Body of pancreas (tissue), 4 donors: ENCODE measurements around the gene NUDT16.

ENCODE experiments used
- CTCF ChIP-seq, 7 experiments: fragments of 450-650 bp in 4 of 7; fragments of 200-600 bp in 3 of 7; sonication (generic) in 3 of 7; IDR thresholded peaks; one replicate each; pipeline ENCODE4 v1.5.1; 2016 to 2019; ENCODE audit warnings: antibody characterized with exemption in 7 of 7
- POLR2A ChIP-seq, 3 donors: fragments of 450-650 bp; IDR thresholded peaks; one replicate each; pipeline ENCODE4 v1.6.1; 2016; ENCODE audit warnings: antibody characterized with exemption in 3 of 3, mild to moderate bottlenecking in 2 of 3

GRCh38 chr3:131386429-131387165 is 5.0 kb downstream of the NUDT16 start:
- TF ChIP-seq CTCF (IDR thresholded peaks at IDR 0.05) (no peak), POLR2A (IDR thresholded peaks at IDR 0.05) (peak in 1 of 3 donors; percentile 3)
